Measurements from ENCODE around the gene VAT1L.

GRCh38 chr16:77853161-77853560, 64.8 kb downstream of the VAT1L start:
- no peak for TF ChIP-seq EP300 (IDR thresholded peaks at IDR 0.05; ENCODE audit: borderline replicate concordance)
- TF ChIP-seq TAF1 (IDR thresholded peaks at IDR 0.05; ENCODE audit: low read depth) = no peak
- no peak for TF ChIP-seq RAD21 (IDR thresholded peaks at IDR 0.05; ENCODE audit: low read depth)
- TF ChIP-seq YY1 (IDR thresholded peaks at IDR 0.05; ENCODE audit: low read depth) = no peak
- no peak for TF ChIP-seq MAX (IDR thresholded peaks at IDR 0.05)
- no peak for TF ChIP-seq REST (IDR thresholded peaks at IDR 0.05; ENCODE audit: low read depth)
- TF ChIP-seq EGR1 (IDR thresholded peaks at IDR 0.05) = no peak
- no peak for TF ChIP-seq FOXM1 (IDR thresholded peaks at IDR 0.05; ENCODE audit: borderline replicate concordance, low read depth)
- no peak for TF ChIP-seq TCF12 (IDR thresholded peaks at IDR 0.05; ENCODE audit: low read depth)
- no peak for TF ChIP-seq CREB1 (IDR thresholded peaks at IDR 0.05; ENCODE audit: low read depth)
- TF ChIP-seq NFIC (IDR thresholded peaks at IDR 0.05) = no peak
- TF ChIP-seq USF1 (IDR thresholded peaks at IDR 0.05) = no peak
- no peak for TF ChIP-seq CEBPB (IDR thresholded peaks at IDR 0.05)
- TF ChIP-seq TEAD4 (IDR thresholded peaks at IDR 0.05) = no peak
